ENCODE measurements around the gene TRAF3. TPM values are rescaled to one million over a fixed set of nuclear protein-coding genes. Genes with fewer than 3 reads are reported as not detected.
A peak's percentile ranks its signal among the peaks of the same experiment; 100 is the strongest.

TRAF3 gene
- total and polyA plus RNA-seq, 5 donors, result 3.9 to 15.4 (median 11.4) TPM

DNA sequence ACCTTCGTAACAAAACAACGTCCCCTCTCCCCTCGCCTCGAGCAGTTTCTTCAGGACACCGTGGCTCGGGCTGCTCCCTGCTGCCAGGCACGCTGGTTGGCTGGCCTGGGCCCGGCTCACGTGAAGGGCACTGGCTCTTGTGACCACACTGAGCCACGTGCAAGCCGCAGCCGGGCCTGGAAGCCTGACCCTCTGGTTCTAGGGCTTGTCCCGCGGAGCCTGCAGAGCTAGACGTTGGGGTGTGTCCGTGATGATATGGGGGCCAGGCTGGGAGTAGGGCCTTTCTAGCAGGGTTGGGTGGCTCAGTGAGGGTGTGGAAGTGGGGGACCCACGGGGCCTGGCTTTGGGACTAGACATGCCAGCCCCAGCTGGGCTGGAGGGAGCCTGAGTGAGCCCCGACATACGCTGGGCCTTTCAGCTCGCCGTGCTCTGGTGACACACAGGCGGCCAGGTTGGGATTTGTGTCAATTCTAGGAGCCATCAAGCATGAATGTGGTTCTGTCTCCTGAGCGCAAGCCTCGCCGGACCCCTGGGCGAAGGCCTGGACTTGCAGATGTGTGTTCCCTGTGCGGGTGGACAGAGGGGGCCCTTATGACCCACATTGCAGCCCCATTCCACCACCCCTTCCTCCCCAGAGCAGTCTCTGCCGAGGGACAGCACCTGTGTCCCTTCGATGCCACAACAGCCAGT lies 131.7 kb downstream of the TRAF3 start:
- ATAC-seq (no peak), DNase-seq (peak in 1 of 3 donors; percentile 46)
- 95% methylated on average over 29 of the region's 29 CpGs for WGBS
- H3K4me1 ChIP-seq (ENCODE audit: control insufficient read depth, insufficient read depth, low read length), result no peaks in the 10 kb centered on the region
- intact Hi-C loops (cut with DNase I), result no loop called here
- no peaks in the 10 kb centered on the region for H3K27me3 ChIP-seq (ENCODE audit: control insufficient read depth, insufficient read depth)
- no peaks in the 10 kb centered on the region for H3K9me3 ChIP-seq (ENCODE audit: control insufficient read depth, low read length)
- no peak overlapping the region for H3K27ac ChIP-seq (ENCODE audit: low read length)
- no peak overlapping the region for H3K4me3 ChIP-seq (ENCODE audit: low read length)

DNA sequence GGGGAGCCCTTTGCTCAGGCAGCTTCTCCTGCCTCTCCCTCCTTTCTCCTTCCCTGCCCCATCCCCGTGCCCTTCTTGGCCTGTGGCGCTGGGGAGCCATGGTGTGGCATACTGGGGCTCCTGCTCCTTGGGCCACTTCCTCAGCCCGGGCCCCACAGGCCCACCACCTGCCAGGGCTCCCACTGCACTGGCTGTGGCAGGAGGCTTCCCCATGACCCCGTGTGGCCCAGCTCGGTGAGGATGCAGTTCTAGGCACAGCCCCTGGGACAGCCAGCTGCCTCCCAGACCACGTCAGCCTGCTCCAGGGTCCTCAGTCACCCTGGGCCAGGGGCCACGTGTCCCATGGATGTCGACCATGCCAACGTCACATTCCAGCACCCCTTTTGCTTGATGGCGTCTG lies 132.2 kb downstream of the TRAF3 start:
- intact Hi-C loops (cut with DNase I), result no loop called here
- Histone ChIP-seq H3K27ac (ENCODE audit: low read length) (no peak overlapping the region), H3K4me1 (ENCODE audit: control insufficient read depth, insufficient read depth, low read length) (no peaks in the 10 kb centered on the region), H3K9me3 (ENCODE audit: control insufficient read depth, low read length) (no peaks in the 10 kb centered on the region), H3K4me3 (ENCODE audit: low read length) (no peak overlapping the region), H3K27me3 (ENCODE audit: control insufficient read depth, insufficient read depth) (no peaks in the 10 kb centered on the region)
- DNase-seq (peak in 1 of 3 donors; percentile 15), ATAC-seq (no peak)
- WGBS, result 89% methylated on average over 10 of the region's 10 CpGs

DNA sequence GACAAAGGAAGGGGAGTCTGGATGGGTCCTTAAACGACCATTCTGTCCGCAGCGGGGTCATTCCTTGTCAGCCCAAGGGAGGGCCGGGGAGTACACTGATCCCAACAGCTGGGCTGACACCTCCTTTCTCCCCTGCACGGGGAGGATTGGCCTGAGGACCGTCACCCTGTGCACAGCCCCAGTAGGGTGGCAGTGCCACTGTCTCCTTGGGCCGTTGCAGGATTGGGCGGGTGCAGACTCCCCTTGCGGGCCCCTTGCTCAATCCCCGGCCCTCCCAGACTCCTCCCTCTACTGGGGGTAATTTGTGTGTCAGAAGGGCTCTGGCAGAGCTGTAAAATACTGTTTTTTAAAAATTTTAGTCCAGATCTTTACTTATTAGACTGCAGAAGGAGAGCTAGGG lies 132.7 kb downstream of the TRAF3 start:
- H3K9me3 ChIP-seq (ENCODE audit: control insufficient read depth, low read length), result no peaks in the 10 kb centered on the region
- H3K4me1 ChIP-seq (ENCODE audit: control insufficient read depth, insufficient read depth, low read length), result no peaks in the 10 kb centered on the region
- WGBS, result 84% methylated on average over 10 of the region's 10 CpGs
- no peak overlapping the region for H3K27ac ChIP-seq (ENCODE audit: low read length)
- intact Hi-C loops (cut with DNase I), result loop anchor here in 3 of 4 donors (10.0 kb wide), 2 partner anchors 135 to 215 kb away; partner anchors contain the start of gene TRAF3 (in 2 of the 3)
- no peak overlapping the region for H3K4me3 ChIP-seq (ENCODE audit: low read length)
- no peaks in the 10 kb centered on the region for H3K27me3 ChIP-seq (ENCODE audit: control insufficient read depth, insufficient read depth)
- DNase-seq (peak in 1 of 3 donors; percentile 26), ATAC-seq (no peak)

DNA sequence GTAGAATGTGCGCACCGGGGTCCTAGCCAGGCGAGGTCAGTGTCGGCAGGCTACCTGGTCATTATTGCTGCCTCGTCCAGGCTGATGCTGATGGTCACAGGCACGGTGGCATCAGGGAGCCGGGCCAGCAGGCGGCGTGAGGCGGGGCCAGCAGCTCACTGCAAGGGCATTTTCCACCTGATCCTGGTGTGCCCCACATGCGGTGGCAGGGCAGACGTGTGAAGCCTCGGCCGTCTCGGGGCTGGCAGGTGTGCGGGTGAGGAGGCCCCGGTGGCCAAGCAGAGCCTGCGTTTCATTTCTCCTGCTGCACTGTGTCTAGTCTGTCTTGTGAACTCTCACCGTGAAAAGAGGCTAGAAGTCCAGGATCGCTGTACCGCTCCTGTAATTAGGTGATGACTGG lies 133.2 kb downstream of the TRAF3 start:
- no peak overlapping the region for H3K27ac ChIP-seq (ENCODE audit: low read length)
- DNase-seq (peak in 1 of 3 donors; percentile 16), ATAC-seq (no peak)
- no peaks in the 10 kb centered on the region for H3K4me1 ChIP-seq (ENCODE audit: control insufficient read depth, insufficient read depth, low read length)
- no peaks in the 10 kb centered on the region for H3K27me3 ChIP-seq (ENCODE audit: control insufficient read depth, insufficient read depth)
- H3K9me3 ChIP-seq (ENCODE audit: control insufficient read depth, low read length), result no peaks in the 10 kb centered on the region
- WGBS, result 90% methylated on average over 21 of the region's 21 CpGs
- no peak overlapping the region for H3K4me3 ChIP-seq (ENCODE audit: low read length)
- intact Hi-C loops (cut with DNase I), result loop anchor here in 3 of 4 donors (10.0 kb wide), 2 partner anchors 136 to 216 kb away; partner anchors contain the start of gene TRAF3 (in 2 of the 3)

DNA sequence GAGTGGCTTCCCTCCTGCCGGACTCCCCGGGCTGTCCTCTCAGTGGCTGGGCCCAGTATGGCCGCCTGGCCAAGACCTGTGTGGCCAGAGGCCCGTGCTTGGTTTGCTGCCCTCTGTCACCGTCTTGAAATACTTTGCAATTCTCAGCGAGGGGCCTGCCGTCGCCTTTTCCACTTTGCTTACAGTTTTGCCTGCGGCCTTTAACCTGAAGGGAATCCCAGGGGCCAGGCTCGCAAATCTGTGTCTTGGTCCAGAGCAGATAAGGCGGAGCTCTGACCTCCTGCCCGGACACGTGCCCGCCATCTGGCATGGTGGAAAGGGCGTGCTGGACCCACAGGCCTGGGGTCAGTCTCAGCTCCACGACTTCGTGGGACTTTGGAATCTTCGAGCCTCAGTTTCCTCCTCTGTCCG lies 134.3 kb downstream of the TRAF3 start:
- intact Hi-C loops (cut with DNase I), result loop anchor here in 3 of 4 donors (10.0 kb wide), 2 partner anchors 137 to 217 kb away; partner anchors contain the start of gene TRAF3 (in 2 of the 3)

DNA sequence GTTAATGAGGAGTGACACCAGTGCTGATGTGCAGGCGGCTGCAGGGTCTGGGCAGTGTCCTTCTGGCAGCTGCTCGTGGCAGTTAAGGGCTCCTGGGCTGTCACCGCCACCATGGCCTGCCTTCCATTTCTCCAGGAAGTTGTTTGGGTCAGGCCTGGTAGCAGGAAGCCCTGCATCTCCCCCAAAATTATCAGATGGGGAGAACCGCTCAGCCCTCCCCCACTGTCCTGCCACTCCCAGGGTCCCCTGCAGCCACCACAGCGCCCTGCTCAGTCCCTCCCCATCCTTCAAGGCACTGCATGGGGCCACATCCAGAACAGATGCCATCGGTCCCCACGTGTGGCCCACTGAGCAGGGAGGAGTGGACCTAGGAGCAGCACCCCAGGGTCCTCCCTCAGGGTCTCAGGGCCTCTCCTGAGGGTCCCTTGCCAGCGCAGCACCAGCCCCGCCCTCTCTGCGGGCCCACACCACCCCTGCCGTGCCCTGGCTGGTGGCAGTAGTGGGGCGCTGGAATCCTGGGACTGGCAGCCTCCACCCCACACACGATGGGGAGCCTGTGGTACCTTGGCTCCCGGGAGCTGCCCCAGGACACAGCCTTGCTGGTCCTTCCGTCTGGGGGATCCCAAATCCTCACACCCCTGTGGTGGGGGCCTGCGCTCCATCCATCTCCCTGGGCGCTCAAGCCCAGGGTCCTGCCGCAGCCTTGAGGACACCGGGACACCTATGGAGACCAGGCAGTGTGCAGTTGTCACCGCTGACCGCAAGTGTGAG lies 134.9 kb downstream of the TRAF3 start:
- H3K9me3 ChIP-seq (ENCODE audit: control insufficient read depth, low read length), result no peaks in the 10 kb centered on the region
- no peak overlapping the region for H3K27ac ChIP-seq (ENCODE audit: low read length)
- DNase-seq (peak in 1 of 3 donors; percentile 29), ATAC-seq (no peak)
- H3K4me1 ChIP-seq (ENCODE audit: control insufficient read depth, insufficient read depth, low read length), result no peaks in the 10 kb centered on the region
- intact Hi-C loops (cut with DNase I), result loop anchor here in 3 of 4 donors (10.0 kb wide), 2 partner anchors 137 to 217 kb away; partner anchors contain the start of gene TRAF3 (in 2 of the 3)
- no peak overlapping the region for H3K4me3 ChIP-seq (ENCODE audit: low read length)
- WGBS, result 92% methylated on average over 21 of the region's 21 CpGs
- no peaks in the 10 kb centered on the region for H3K27me3 ChIP-seq (ENCODE audit: control insufficient read depth, insufficient read depth)

More for the DNA sequence above, 134.3 kb downstream of the TRAF3 start:
- no peaks in the 10 kb centered on the region for H3K27me3 ChIP-seq (ENCODE audit: control insufficient read depth, insufficient read depth)
- H3K4me1 ChIP-seq (ENCODE audit: control insufficient read depth, insufficient read depth, low read length), result no peaks in the 10 kb centered on the region
- ATAC-seq (no peak), DNase-seq (peak in 1 of 3 donors; percentile 16)
- no peak overlapping the region for H3K4me3 ChIP-seq (ENCODE audit: low read length)
- no peaks in the 10 kb centered on the region for H3K9me3 ChIP-seq (ENCODE audit: control insufficient read depth, low read length)
- WGBS, result 77% methylated on average over 19 of the region's 19 CpGs
- H3K27ac ChIP-seq (ENCODE audit: low read length), result no peak overlapping the region

DNA sequence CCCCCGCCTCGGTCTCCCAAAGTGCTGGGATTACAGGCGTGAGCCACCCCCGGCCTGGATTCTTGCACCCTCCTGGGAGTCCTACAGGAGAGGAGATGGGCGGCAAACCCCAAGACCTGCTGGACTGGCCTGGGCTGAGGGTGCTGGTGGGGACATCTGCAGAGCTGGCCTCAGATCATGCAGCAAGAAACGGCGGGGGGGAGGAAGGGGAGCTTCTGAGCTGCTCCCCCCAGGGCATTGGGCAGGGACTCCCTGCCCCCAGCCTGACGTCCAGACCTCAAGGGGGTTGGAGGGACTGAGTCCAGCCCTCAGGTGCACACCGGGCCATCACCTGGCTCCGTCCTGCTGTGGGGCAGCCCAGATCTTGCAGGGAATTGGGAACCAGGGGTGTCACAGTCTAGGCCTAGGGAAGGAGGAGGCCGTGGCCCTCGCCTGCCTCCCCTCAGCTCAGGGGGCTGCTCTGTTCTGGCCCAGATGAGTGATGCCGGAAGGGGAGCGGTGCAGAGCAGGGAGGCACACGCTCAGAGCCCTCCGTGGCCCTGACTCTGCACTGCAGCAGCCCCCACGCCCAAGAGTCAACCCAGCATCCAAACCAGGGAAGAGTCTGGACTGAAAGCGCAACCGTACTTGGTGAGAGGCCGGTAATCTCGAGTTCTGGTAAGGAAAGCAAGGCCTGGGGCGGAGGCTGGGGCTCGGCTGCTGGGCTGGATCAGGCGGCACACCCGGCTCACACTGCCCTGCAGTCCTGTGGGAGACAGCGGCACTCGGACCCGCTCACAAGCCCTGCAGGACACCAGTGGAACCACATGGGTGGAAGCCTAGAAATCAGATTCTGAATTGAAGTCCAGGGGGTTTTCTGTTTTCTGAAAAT lies 136.3 kb downstream of the TRAF3 start:
- DNase-seq, result peak in 1 of 3 donors; percentile 33
- Histone ChIP-seq H3K27ac (ENCODE audit: low read length) (no peak overlapping the region), H3K4me1 (ENCODE audit: control insufficient read depth, insufficient read depth, low read length) (no peaks in the 10 kb centered on the region), H3K9me3 (ENCODE audit: control insufficient read depth, low read length) (no peaks in the 10 kb centered on the region), H3K27me3 (ENCODE audit: control insufficient read depth, insufficient read depth) (no peaks in the 10 kb centered on the region), H3K4me3 (ENCODE audit: low read length) (no peak overlapping the region)
- WGBS, result 88% methylated on average over 28 of the region's 28 CpGs
- intact Hi-C loops (cut with DNase I), result loop anchor here in 3 of 4 donors (10.0 kb wide), 2 partner anchors 139 to 219 kb away; partner anchors contain the start of gene TRAF3 (in 2 of the 3)
- no peak for ATAC-seq

DNA sequence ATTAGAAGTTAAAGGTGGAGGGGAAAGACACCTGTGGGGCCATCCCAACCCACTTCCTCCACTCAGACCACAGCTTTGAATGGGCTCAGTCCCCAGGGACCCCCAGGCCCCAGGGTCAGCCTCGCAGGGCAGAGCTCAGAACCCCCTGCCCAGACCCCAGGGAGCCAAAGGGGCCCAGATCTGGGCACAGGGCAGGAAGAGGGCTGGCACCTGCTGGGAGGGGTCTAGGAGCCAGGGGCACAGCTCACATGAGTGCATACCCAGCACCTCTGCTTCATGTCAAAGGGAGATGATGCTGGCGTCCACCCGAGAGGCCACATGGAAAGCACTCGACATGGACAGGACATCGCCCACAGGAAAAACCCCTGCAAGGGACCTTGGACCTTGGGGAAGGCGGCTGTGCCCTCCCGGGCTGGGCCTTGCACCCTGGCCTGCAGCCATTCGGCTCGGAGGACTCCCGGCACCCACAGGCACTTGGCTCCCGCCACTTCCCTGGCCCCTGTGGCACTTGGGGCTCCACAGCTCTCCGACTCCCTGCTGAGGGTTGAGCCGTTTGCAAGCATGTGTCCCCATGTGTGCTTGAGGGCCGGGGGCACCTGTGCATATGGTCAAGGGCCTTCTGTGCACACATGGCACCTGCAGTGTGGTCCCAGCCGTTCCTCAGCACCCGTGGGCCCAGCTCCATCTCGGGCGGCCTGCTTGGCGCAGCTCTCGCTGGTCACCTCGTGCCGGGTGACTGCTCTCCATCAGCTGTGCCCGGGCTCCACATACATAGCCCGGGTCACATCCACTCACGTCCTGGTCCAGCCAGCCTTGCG lies 137.4 kb downstream of the TRAF3 start:
- ATAC-seq, result no peak
- H3K4me3 ChIP-seq (ENCODE audit: low read length), result no peak overlapping the region
- no peaks in the 10 kb centered on the region for H3K27me3 ChIP-seq (ENCODE audit: control insufficient read depth, insufficient read depth)
- WGBS, result 86% methylated on average over 26 of the region's 26 CpGs
- peak in 1 of 3 donors; percentile 45 for DNase-seq
- no peak overlapping the region for H3K27ac ChIP-seq (ENCODE audit: low read length)
- intact Hi-C loops (cut with DNase I), result loop anchor here (5.0 to 10.0 kb wide), 3 partner anchors 140 to 220 kb away; partner anchors contain the start of gene TRAF3 (in 2 of the 4)
- no peaks in the 10 kb centered on the region for H3K9me3 ChIP-seq (ENCODE audit: control insufficient read depth, low read length)
- H3K4me1 ChIP-seq (ENCODE audit: control insufficient read depth, insufficient read depth, low read length), result no peaks in the 10 kb centered on the region

DNA sequence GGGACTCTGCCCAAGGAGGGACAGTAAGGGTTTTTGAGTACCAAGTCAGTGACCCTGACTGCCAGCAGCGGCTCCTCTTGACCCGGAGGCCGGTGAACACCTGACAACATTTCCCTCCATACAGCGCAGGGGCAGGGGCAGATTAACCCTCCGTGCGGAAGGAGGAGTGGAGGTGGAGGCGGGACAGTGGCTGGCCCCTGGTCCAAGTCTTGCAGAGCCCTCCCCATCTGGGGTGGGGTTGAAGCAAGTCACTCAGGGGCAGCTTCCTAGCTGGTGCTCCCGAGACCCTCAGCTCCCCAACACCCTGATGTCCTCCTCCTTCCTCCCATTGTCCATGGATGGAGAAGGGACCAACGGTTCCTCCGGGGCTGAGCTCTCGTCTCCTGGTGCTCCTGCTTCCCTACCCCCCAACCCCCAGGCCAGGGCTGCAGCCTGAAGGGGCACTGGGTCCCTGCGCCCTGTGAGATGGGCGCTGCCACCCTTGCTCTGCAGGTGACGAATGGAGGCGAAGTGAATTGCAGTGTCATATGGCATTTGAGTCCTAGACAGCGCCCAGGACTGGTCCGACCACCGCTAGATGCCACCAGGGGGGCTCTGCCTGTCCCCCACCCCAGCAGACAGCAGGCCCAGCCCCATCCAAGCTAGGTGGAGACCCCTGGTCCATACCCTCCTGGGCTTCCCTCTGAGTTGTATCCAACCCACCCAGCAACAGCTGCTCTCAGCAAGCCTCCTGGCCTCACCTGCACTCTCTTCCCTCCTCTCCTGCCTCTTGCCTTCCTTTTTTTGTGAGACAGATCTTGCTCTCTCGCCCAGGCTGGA lies 138.3 kb downstream of the TRAF3 start:
- 79% methylated on average over 19 of the region's 19 CpGs for WGBS
- H3K4me3 ChIP-seq (ENCODE audit: low read length), result no peak overlapping the region
- no peaks in the 10 kb centered on the region for H3K9me3 ChIP-seq (ENCODE audit: control insufficient read depth, low read length)
- no peaks in the 10 kb centered on the region for H3K27me3 ChIP-seq (ENCODE audit: control insufficient read depth, insufficient read depth)
- no peaks in the 10 kb centered on the region for H3K4me1 ChIP-seq (ENCODE audit: control insufficient read depth, insufficient read depth, low read length)
- intact Hi-C loops (cut with DNase I), result loop anchor here (5.0 to 10.0 kb wide), 3 partner anchors 141 to 221 kb away; partner anchors contain the start of gene TRAF3 (in 2 of the 4)
- no peak overlapping the region for H3K27ac ChIP-seq (ENCODE audit: low read length)
- peak in 1 of 3 donors; percentile 29 for DNase-seq
- ATAC-seq, result no peak

Measured in right cardiac atrium (tissue), 5 donors.